Activated CD4-positive, CD25-positive, alpha-beta regulatory T cell treated with anti-CD3 and anti-CD28 coated beads, Interleukin-2, amount 50 U/mL, for 24 hours (primary cell): ENCODE data around the gene BORCS5.
"Not testable (repeated sequence)": the region's sequence is repeated elsewhere in the genome, so short reads cannot be mapped to it uniquely, and the experiment has no call there.

Source experiments
- ATAC-seq, 2 donors: fragments of 150-1000 bp; cut with Tn5 transposase; one replicate each; pipeline ENCODE4 v1.10.0; 2021; ENCODE audit warnings: mild to moderate bottlenecking in 1 of 2, moderate library complexity in 1 of 2

Gene BORCS5

DNA sequence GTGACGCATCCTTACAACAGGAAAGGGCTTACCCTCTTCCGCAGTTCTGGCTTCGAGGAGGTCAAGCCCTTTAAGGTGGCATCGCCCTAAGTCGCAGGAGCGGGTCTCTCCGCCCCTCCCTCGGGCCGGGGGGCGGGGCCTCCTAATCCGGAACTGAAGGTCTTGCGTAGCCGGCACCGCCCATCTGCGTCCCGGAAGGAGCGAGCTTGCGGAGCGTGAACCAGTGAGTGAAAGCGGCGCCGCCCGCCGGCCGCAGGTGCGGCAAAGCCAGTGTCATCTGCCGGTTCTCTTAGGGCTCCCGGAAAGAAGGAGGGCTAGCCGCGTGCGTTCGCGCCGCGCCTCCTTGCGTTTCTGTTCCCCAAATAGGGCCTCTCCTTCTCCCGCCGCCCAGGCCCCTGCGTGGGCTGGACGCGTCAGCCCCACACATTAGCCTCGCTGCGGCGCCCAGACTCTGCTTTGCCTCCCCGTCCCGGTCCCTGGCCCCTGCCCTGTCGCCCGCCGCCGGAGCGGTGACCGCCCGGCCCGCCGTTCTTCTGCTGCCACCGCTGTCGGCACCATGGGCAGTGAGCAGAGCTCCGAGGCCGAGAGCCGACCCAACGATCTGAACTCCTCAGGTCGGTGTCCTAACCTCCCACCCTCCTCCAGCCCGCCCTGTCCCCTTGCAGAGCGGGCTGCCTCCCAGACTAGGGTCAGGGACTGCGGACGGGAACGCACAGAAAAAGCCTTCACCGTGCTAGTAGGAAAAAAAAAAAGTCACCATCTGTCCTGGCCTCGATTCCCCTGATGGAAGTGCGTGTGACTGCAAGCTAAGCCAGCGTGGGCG, at the start of gene BORCS5:
TSS of gene BORCS5 (plus strand) at position 183 of the 823 bp plus-strand sequence. CDS start at position 557, 374 bp downstream.
- peak; percentile 89 to 91 for ATAC-seq

DNA sequence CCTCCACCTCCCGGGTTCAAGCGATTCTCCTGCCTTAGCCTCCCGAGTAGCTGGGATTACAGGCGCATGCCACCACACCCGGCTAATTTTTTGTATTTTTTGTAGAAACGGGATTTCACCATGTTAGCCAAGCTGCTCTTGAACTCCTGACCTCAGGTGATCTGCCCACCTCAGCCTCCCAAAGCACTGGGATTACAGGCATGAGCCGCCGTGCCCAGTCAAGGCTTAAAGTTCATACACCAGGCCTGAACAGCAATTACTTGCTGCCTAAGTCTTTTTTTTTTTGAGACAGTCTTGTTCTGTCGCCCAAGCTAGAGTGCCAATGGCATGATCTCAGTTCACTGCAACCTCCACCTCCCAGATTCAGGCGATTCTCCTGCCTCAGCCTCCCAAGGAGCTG, 46.2 kb upstream of the BORCS5 start:
- ATAC-seq = not testable (repeated sequence)

DNA sequence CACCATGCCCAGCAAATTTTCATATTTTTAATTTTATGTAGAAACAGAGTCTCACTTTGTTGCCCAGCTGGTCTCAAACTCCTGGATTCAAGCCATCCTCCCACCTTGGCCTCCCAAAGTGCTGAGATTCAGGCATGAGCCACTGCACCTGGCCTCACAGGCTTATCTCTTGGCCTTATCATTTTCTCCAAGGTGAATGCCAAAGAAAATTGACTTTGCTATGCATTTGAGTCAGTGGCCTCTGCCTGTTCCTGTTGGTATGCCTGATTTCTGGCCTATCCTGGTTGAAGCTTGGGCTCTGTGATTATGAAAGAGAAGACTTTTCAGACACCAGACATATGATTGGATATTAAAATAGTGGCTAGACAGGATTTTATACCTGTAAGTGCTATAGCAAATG, 41.0 kb upstream of the BORCS5 start:
- no peak for ATAC-seq

DNA sequence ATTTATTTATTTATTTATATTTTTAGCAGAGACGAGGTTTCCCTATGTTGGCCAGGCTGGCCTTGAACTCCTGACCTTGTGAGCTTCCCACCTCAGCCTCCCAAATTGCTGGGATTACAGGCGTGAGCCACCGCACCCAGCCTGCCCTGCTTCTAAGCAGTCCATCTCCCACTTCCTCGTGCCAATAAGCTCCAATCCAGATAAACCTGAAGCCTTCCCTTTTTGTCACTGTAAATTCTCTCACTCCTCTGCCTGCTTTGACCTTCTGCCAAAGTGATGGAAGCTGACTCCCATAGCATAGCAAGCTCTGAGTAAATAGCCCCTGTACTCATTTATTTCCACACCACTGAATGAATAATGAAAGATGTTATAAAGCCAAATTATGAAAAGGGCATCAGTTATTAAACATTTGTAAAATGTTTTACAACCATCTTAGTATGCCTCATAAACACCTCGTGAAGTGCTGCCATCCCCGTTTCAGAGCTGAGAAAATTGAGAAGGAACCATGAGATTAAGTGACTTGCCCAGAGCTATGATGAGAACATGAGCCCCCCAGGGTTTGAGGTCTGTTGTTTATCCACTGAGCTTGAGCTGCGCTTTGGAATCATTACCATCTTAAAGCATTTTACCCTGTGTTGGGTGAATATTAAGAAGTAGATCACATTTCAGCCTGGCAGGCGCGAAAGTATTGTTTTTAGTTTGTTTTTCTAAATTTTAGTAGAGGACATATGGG, 37.3 kb upstream of the BORCS5 start:
- no peak for ATAC-seq

DNA sequence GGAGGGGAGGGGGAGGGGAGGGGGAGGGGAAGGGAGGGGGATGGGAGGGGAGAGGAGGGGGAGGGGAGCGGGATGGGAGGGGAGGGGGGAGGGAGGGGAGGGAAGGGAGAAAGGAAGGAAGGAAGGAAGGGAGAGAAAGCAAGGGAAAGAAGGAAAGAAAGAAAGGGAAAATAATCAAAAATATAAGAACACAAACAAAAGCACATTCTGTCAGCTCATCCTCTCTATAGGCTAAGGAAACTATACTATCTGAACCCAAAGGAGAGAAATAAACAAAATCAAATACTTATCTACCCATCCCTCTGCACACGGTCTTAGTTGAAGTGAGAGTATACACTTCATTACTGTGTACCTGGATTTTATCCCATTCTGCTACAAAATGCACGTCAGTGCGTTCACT, 33.8 kb upstream of the BORCS5 start:
- no peak for ATAC-seq

DNA sequence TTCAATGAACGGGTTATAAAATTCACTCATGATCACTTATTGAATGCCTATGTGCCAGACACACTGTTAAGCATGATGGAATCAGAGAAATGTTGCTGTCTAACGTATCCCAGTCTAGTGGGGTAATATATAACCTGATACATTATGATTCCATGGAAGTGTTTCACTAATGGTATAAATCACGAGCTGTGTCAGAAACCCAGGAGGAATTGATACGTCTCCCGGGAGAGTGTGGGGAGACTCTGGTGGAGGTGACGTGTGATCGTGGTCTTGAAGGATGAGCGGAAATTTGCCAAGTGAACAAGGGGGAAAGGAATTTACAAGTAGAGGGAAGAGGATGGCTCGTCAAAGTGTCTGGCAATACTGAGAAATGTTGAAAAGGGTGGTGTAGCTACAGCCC, 33.3 kb upstream of the BORCS5 start:
- no peak for ATAC-seq

DNA sequence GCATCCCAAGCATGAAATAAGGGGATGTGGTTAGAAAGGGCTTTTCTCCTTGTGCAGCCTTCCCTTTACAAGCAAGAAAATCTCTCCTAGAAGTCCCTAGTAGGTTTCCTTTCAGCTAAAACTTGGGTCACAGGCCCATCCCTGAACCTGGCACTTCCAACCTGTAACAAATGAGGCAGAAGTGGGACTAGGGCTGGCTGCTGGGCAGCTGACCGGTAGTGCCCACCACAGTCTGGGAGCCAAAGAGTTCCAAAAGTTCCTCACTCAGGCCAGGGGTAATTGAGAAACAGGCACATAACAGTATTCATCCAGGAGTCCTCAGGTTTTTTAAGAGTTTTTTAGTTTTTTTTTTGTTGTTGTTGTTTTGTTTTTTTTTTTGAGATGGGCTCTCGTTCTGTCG, 30.6 kb upstream of the BORCS5 start:
- no peak for ATAC-seq

DNA sequence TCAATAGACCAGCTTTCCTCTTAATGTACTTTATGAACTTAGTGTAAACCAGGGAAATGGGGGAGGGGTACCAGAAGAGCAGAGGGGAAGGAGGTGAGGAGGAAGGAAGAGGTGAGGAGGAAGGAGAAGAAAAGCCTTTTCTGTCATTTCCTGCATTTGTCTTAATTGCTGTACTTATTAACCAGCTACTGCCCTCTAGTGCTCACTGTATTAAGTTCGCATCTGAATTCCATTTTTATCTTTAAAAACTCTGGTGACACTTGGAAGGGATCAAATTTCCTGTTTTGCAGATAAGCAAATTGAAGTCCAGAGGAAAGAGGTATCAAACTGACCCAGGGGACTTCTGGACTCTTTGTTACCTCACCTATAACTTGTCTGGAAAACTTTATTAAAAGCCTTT, 29.1 kb upstream of the BORCS5 start:
- ATAC-seq = peak; percentile 43 to 51

DNA sequence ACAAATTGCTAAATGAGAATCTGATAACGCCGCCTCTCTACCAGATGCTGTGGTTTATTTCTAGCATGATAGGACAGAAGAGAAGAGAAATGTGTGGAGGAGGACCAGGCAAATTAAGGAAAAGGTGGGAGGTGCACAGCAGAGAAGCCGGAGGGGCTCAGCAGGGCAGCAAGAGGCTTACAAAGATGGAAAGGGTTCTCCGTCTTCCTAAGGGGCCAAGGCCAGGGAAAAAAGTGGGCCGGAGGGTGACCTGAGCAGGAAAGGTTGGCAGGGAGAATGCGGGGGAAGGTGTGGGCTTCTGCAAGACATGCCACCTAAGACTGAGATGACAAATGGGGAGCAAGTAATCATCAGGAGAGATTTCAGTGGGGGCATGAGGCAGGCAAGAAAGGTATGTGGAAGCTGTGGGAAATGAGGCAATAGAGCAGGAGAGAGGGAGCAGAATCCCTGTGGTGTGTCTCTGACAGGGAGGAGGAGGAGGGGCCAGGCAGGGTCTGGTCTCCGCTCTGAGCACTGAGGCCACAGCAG, 25.6 kb upstream of the BORCS5 start:
- no peak for ATAC-seq

DNA sequence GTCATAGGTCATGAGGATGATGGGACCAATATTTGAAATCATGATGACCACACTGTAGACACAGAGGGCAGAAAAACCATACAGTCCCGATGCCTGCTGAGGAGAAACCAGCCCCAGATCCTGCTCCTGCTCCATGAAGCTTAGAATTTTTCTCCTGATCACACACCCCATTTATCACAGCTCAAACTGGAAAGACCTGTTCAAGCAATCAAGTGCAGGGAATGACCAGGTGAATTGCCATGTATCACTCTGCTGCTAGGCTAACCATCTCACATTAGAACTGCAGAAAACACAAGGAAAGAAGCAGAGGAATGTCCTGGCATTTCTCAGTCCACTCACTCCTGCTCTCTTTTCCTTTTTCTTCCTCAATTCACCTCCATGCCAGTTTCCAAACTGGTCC, 25.0 kb upstream of the BORCS5 start:
- no peak for ATAC-seq

DNA sequence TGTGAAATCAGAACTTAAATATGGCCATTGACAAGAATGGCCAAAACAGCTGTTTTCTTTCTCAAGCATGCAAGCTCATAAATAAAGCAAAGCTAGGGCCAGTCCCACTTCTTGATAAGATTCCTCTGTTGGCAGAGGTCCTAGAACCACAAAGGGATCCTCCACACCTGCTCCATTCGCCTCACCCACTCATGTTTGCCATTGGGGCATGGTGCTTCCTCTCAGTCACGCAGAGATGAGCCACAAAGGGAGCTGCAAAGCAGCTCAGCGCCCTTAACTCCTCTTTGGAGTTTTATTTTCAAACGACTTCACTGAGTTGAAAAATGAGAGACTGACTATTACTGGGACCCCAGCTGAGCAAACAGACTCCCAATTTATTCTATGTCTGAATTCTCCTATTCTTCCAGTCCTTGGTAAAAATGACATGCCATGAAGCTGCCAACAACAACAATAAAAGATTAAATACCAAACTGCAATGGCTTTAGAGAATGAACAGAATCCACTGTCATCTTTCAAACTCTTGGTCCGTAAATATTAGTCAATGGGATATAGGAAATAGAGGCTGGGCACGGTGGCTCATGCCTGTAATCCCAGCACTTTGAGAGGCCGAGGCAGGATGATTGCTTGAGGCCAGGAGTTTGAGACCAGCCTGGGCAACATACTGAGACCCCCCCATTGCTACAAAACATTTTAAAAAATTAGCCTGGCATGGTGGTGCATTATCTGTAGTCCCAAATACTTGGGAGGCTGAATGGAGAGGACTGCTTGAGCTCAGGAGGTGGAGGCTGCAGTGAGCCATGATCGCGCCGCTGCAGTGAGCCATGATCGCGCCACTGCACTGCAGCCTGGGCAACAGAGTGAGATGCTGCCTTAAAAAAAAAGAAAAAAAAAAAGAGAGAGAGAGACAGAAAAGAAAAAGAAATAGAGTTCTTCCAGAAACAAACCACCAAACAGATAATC, 23.2 kb upstream of the BORCS5 start:
- no peak for ATAC-seq

DNA sequence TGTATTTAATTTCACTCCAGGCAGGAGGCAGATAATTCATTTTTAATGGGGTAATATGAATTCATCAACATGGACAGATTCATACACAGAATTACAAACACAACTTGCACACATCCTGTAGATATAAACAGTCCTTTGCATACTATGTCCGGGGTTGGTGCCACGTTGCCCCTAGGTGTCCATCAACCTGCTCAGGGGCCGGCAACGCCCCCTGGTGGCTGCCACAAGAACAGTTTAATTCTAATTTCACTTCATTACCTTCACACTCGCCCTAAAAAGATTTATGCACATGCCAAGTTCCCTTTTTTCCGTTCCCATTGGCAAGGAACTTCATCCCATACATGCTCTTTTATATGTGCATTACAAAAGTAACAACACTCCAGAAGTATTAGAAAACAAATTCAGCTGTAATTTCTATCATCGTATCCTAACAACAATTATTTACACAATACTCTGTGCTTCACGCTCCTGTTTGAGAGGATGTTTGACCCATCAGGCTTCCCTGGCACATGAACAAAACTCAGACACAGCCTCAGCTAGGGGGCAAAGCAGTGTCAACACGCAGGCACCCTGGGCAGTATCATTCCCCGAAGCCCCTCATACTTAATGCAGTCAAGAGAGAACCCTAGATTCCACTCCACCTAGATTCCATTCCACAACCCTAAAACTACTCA, 22.4 kb upstream of the BORCS5 start:
- ATAC-seq = peak in 1 of 2 donors; percentile 66

DNA sequence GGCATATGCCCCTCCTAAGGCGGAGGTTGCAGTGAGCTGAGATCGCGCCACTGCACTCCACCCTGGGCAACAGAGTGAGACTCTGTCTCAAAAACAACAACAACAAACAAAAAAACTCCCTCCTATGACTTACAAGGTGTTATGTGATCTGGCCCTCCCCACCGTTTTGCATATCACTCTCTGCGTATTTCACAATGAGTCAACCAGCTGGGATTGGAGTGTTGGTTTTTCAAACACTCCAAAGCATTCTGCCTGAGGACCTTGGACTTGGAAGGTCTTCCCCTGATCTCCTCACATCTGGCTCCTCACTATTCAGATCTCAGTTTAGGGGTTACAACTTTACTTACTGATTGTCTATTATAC, 20.8 kb upstream of the BORCS5 start:
- ATAC-seq = no peak

DNA sequence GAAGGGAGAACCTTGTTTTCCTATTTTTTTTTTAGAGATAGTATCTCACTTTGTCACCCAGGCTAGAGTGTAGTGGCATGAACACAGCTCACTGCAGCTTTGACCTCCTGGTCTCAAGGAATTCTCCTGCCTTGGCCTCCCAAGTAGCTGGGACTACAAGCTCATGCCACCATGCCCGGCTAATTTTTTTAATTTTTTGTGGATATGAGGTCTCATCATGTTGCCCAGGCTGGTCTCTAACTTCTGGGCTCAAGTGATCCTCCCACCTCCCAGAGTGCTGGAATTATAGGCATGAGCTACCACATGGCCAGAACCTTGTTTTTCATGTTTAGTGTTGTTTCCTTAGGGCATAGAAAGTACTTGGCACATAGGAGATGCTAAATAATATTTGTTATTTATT, 20.4 kb upstream of the BORCS5 start:
- ATAC-seq = no peak

DNA sequence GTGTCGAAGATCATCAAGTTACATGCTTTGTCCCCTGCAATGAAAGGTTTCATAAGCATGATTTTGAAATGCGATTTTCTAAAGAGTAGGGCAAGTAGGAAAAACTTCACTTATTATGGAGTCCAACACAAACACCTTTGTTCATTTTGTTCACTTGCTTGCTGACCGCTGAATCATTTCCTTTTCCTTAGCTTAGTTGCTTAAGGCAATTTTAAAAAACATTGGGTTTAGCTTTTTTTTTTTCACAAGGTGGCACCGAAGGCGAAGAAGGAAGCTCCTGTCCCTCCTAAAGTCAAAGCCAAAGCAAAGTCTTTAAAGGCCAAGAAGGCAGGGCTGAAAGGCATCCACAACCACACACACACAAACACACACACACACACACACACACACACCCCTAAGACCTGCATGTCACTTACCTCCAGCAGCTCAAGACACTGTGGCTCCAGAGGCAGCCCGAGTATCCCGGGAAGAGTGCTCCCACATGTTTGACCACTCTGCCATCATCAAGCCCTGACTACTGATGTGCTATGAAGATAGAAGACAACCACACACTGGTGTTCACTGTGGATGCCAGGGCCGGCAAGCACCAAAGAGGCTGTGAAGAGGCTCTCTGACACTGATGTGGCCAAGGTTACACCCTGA, 18.2 kb upstream of the BORCS5 start:
- ATAC-seq = no peak

DNA sequence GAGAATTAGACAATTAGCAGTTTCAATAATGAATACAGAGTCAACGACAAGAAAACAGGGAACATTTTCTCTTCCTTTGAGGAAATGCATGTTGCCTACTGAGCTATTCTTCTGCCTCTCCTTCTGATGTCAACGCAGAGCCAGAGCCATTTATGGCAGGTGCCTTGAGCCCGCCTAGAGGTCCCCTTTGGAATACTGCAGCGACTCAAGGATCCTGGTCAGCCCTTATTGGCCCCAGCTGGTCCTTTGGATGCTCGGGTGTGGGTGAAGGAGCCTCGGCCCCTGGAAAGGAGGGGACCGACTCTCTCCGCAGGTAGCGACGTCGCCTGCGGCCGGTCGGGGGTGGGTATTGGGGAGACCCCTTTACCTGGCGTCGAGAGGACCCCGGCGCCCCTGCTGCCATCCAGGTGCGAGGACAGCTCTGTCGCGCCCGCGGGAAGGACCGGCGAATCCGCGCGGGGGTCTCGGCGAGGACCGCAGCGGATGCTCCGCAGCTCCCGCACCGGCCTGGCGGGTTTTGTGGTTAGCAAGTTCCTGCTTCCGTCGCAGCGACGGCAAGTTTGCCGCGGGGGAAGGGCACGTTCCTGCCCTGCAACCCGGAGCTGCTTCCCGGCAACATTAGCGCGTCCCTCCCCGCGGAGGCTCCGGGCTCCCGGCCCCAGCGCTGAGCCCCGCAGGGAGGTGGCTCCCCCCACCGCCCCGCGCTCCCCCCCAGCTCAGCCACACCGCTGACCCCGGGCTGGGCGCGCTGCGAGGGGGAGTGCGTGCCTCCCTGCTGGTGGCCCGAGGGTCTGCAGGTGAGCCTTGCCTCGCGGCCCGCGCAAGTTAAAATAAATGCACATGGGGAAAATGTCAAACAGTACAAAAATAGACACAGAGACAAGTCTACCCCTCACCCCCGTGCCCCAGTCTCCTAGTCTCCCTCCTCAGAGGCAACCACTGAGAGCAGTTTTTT, 6.9 kb upstream of the BORCS5 start, which contains the start of gene MANSC1:
TSS of gene MANSC1 (minus strand) at position 532 of the 955 bp plus-strand sequence. CDS start 6,928 bp downstream, outside the sequence.
- peak; percentile 81 for ATAC-seq

DNA sequence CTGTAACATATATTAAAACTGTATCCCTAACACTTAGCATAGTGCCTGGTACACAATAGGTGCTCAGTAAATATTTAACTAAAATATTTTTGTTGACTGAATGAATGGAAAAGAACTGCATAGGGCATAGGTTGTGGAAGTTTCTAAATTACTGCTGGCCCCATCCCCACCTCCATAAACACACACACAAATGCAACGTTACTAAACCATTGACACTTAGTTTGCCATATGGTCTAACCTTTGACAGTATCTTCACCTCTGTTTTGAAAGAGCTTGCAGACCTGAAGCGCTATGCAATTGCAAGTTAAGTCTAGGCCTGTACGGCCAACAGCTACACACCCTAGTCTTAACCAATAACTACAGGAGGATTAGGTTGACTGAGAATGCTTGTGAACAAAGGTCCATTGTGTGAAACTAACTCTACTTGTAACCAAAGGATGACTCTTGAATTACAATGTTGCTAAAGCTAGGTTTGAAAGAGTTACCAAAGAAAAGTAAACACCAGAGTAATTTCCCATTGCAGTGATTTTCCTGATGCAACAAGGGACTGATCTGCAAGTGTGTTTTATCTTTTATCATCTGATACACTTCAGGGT, 5.9 kb upstream of the BORCS5 start:
- no peak for ATAC-seq

DNA sequence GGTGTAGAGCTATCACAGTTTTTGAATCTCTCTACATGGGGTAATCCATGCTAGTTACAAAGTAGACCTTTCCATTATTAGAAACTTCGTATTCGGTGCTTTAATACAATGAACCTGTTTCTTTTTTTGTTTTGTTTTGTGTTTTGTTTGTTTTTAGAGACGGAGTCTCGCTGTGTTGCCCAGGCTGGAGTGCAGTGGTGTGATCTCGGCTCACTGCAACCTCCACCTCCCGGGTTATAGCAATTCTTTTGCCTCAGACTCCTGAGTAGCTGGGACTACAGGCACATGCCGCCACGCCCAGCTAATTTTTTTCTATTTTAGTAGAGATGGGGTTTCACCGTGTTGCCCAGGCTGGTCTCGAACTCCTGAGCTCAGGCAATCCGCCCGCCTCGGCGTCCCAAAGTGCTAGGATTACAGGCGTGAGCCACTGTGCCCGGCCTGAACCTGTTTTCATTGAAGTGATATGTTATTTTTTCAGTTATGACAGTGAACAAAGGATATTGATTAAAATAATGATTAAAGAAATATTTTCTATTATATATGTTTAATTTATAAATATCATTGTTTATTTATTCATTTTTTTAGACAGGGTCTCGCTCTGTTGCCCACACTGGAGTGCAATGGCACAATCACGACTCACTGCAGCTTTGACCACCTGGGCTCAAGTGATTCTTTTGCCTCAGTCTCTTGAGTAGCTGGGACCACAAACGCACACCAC, 5.3 kb upstream of the BORCS5 start:
- ATAC-seq = not testable (repeated sequence)

DNA sequence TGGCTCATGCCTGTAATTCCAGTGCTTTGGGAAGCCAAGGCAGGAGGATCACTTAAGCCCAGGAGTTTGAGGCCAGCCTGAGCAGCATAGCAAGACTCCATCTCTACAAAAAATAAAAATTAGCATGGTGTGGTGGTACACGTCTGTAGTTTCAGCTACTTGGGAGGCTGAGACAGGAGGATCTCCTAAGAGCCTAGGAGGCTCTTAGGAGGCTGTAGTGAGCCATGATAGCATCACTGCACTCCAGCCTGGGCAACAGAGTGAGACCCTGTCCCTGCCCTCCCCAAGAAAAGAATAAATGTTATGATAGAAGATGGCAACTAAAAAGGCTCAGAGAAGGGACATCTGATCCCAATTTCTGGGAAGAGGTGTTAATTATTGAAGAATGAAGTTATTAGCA, 3.6 kb upstream of the BORCS5 start:
- no peak for ATAC-seq
